ENCODE results near the gene TLR5. TPM values are rescaled to one million over a fixed set of nuclear protein-coding genes. Genes with fewer than 3 reads are reported as not detected.
"Not testable (repeated sequence)": the region's sequence is repeated elsewhere in the genome, so short reads cannot be mapped to it uniquely, and the experiment has no call there.

The TLR5 gene
- total RNA-seq (2014; rRNA removed): 0.11 and 0.13 TPM in 2 replicates
- polyA plus RNA-seq (2012): 0.26 TPM

- peak; percentile 29 for DNase-seq (ENCODE audit: low read depth)
Measured at GRCh38 chr1:223142795-223143536, at the start of gene TLR5. Gene TLR5 (minus strand): TSS chr1:223143248. CDS start chr1:223113031, 30,217 bp downstream.

GRCh38 chr1:223189903-223190724 is 47.1 kb upstream of the TLR5 start:
- peak; percentile 97 for DNase-seq (ENCODE audit: low read depth)

- no peak for DNase-seq (ENCODE audit: low read depth)
Measured at GRCh38 chr1:223189525-223189902, 46.5 kb upstream of the TLR5 start.

GRCh38 chr1:223188618-223189356 is 45.7 kb upstream of the TLR5 start:
- DNase-seq (ENCODE audit: low read depth): no peak

GRCh38 chr1:223186800-223187199 is 43.8 kb upstream of the TLR5 start:
- no peak for DNase-seq (ENCODE audit: low read depth)

GRCh38 chr1:223183268-223183862 is 40.3 kb upstream of the TLR5 start:
- peak; percentile 38 for DNase-seq (ENCODE audit: low read depth)

GRCh38 chr1:223180731-223181321 is 37.8 kb upstream of the TLR5 start:
- no peak for DNase-seq (ENCODE audit: low read depth)

- DNase-seq (ENCODE audit: low read depth): no peak
Measured at GRCh38 chr1:223179786-223180185, 36.7 kb upstream of the TLR5 start.

- DNase-seq (ENCODE audit: low read depth): no peak
Measured at GRCh38 chr1:223179280-223179679, 36.2 kb upstream of the TLR5 start.

- DNase-seq (ENCODE audit: low read depth): no peak
Measured at GRCh38 chr1:223177681-223178080, 34.6 kb upstream of the TLR5 start.

GRCh38 chr1:223176437-223176836 is 33.4 kb upstream of the TLR5 start:
- no peak for DNase-seq (ENCODE audit: low read depth)

- no peak for DNase-seq (ENCODE audit: low read depth)
Measured at GRCh38 chr1:223175633-223176032, 32.6 kb upstream of the TLR5 start.

GRCh38 chr1:223175032-223175431 is 32.0 kb upstream of the TLR5 start:
- peak; percentile 38 for DNase-seq (ENCODE audit: low read depth)

- DNase-seq (ENCODE audit: low read depth): not testable (repeated sequence)
Measured at GRCh38 chr1:223169458-223169857, 26.4 kb upstream of the TLR5 start.

- no peak for DNase-seq (ENCODE audit: low read depth)
Measured at GRCh38 chr1:223161321-223161720, 18.3 kb upstream of the TLR5 start.

- DNase-seq (ENCODE audit: low read depth): no peak
Measured at GRCh38 chr1:223156343-223156742, 13.3 kb upstream of the TLR5 start.

- no peak for DNase-seq (ENCODE audit: low read depth)
Measured at GRCh38 chr1:223155153-223155552, 12.1 kb upstream of the TLR5 start.

GRCh38 chr1:223153177-223154119 is 10.4 kb upstream of the TLR5 start:
- DNase-seq (ENCODE audit: low read depth): peak; percentile 27

GRCh38 chr1:223152399-223152798 is 9.4 kb upstream of the TLR5 start:
- no peak for DNase-seq (ENCODE audit: low read depth)

- DNase-seq (ENCODE audit: low read depth): no peak
Measured at GRCh38 chr1:223150443-223150842, 7.4 kb upstream of the TLR5 start.

Measured in LHCN-M2 (cell line).